Stimulated activated CD4-positive, alpha-beta T cell treated with anti-CD3 and anti-CD28 coated beads, Interleukin-12 subunit alpha, Interleukin-12 subunit beta, amount 100 ng/mL, for 24 hours (primary cell): ENCODE data around the gene PPP6R2.
A peak's percentile ranks its signal among the peaks of the same experiment; 100 is the strongest.

Source experiments
- DNase-seq, 2 experiments: peaks; one replicate each; pipeline ENCODE4 v3.0.0-alpha.2; 2020; ENCODE audit warnings: low read depth in 2 of 2

The PPP6R2 gene

DNA sequence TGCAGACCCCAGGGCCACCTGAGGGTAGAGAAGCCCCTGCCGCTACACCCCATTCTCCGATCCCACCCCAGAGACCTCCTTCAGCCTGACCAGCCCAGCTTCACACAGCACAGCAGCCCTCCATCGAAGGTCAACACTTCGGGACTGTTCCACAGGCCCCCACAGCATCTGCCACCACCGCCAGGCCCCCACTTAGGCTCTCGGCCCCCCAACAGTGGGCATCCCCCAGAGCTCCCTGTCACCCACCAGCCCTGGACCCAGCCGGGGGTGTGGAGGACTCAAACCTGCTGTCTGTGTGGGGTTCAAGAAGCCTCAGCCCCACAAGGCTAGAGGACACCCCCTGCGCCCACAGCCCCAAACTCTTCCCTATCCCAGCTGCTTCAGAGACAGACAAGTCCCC is 125.5 kb downstream of the PPP6R2 start:
- no peak for DNase-seq

DNA sequence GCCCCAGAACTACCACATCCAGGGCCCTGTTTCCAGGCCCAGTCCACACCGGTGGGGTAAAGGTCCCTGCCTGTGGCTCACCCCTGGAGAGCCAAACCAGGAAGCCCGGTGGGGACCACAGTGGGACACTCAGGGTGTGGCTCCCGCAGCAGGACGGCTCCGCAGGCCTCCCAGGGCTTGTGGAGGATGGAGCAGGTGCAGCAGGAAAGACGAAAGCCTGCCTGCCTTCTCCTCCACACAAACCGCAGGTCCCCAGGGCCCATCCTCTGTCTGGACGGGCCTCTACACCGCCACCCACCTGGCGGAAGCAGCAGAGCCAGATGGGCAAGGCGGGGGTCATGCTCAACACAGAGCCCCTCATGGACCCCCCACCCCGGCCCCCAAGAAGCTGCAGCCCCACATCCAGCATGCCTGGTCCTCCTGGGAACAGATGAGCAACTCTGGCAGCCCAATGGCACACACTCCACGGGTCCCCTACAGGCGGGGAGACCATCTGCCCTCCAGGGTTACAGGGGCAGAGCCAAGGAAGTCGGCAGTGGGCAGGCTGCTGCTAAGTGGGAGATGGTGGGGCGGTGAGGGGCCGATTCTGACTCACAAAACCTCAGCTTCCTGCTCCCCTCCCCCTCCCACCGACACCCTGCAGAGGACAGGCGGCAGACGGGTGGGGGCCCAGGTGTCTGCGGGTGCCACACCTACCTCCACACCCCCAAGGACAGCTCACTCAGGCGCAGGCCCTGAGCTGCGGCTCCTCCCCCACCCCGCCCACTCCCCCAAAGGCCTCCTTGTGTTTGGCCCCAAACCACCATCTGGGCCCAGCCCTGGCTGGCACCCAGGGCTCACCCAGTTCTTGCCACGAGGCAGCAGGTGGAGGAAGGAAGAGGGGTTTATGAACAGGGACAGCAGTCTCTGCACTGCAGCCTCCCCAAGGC is 126.5 kb downstream of the PPP6R2 start:
- peak; percentile 77 to 93 for DNase-seq

DNA sequence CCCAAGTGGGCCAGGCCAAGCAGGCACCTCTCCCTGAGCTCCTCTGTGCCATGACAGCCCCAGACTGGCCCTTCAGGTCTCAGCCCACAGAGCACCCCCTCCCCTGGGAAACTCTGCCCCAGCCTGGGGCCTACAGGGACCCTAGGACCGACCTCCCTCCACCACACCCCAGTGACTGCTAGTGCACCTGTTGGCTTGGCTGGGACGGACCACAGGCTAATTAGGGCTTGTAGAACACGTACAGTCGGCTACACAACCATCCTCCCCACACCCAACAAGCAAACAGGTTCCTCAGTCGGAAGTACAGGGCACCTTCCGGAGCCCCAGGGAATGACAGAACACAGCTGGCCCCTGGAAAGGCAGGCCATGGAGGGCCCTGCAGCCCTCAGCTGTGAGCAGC is 127.4 kb downstream of the PPP6R2 start:
- DNase-seq: no peak

DNA sequence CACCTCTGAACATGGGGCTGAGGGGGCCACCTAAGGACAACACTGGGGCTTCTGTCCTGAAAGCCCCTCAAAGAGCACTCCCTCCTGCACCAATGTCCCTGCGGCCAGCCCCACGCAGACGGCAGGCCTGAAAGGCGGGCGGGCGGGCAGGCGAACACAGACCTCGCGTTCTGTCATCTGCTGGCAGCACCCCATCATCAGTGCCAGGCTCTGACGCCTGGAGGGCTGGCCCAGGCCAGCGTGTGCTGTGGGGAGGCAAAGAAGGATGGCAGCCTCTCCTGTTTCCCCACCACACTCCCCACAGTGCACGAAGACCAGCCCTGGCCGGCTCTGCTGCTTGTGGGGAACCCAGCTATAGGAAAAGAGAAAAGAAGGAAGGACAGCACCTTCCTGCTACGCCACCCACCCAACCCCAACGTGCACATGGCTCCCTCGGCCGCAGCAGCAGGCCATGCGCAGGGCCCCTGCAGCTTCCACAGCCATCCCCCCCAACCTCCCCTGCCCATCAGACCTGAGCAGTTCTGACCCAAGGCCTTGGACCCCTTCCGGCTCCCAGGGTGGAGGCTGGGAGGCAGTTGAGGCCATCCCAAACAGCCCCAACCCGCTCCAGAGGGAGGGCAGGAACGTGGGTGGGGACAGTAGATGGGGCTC is 128.2 kb downstream of the PPP6R2 start:
- DNase-seq: no peak

DNA sequence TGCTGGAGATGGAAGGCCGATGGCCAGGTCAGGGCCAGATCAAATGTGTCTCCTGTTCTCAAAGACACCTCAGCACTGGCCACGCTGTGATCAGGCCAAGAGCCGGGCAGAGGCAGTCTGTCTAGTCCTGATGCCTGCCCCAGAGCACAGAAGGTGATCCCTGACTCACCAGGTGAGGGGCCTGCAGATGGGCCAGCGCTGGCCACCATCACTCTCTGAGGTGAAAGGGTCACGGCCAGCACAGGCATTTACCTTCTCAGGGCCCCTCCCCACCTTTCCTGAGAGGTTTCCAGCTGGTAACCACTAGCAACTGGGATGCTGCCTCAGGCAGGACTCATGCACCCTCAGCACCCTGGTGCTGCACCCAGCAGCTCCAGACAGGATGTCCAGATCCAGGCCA is 128.8 kb downstream of the PPP6R2 start:
- DNase-seq: no peak

DNA sequence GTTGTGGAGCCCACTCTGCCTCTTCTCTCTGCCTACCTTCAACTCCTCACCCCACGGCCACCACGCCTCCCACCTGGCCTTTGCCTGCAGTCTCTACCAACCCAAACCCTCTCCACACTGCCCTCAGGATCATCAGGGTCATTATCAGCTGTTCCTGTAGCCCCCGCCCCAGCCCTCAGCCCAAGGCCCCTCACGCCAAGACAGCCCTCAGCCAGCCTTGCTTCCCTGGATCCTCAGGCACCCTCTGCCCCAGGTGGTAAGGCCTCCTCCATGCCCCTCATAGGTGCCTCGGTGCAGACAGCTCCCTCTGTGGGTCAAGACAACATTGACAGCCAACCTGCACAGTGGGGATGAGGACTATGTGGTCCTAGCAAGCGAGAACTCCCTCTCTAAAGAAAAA is 130.0 kb downstream of the PPP6R2 start:
- DNase-seq: no peak

DNA sequence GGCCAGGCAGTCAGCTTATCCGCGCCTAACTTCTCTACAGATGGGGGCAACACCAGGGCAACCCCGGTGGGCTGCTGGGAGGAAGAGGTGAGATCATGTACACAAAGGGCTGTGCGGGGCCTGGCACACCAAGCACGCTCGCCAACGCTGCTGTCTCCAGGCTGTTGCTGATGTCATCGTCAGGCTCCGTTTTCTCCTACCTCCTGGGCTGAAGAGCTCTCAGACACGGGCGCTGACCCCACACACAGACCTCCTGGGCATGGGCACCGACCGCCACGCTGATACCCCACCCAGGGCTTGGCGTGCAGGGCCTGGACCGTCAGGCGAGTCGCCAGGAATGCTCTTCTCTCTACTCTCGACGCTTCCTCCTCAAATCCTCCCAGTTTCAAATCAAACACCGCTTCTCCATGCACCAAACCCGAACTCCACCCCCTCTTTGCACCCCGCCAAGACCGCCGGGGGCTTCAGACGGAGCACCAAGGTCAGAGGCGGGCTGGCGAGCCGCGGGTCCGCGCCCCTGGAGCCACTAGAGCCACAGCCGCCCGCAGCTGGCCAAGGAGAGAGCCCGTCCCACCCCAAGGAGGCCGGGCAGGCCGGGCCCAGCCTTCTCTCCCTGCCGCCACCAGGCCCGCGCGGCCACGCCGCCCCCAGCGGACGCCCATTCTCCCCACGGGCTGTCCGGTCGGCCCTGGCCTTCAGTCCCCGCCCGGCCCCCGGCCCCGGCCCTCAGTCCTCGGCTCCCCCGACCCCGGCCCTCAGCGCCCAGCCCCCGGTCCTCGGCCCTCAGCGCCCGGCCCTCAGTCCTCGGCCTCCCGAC is 130.9 kb downstream of the PPP6R2 start:
- DNase-seq: no peak

DNA sequence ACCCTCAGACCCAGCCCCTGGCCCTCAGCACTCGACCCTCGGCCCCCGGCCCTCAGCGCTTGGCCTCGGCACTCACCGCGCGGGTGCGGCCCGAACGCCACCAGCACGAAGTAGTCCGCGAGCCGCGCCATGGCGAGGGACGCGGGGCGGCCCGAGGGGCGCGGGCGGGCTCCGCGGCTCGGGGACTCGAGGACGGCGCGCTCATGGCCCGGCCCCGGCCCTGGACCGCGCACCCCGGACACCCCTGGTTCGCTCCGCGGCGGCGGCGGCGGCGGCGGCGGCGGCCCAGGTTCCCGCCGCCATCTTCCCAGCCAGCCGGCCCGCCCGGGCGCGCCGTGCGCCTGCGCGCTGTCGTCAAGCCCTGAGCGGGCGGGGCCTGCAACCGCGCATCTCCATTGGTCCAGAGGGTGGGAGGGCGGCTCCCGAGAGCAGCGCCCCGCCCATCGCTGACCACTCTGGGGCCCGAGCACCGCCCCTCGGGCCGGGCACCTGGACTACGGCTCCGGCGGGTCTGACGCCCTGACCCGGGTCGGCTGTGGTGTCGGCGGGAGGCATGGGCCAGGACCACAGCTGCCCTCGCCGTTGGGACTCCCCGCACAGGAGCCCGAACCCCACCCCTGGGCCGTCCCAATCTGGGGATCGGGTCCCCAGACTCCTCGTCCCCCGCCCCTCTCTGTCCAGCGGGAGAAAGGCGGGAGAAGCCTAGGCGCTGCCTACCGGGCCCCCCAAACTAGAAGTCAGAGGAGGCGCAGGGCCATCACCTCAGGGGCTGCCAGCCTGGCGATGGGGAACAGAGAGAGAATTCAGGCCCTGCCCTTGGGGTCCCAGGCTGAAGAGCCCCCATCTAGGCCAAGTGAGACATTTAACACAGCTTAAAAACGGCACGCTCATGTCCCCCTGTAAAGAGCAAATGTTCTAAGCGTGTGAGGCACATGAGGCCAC is 131.9 kb downstream of the PPP6R2 start, which contains the start of gene SBF1:
Gene SBF1, minus strand, starts transcription at position 326 of the 942 bp plus-strand sequence. Its CDS starts 195 bp downstream, at position 131.
- DNase-seq: peak; percentile 77 to 84

DNA sequence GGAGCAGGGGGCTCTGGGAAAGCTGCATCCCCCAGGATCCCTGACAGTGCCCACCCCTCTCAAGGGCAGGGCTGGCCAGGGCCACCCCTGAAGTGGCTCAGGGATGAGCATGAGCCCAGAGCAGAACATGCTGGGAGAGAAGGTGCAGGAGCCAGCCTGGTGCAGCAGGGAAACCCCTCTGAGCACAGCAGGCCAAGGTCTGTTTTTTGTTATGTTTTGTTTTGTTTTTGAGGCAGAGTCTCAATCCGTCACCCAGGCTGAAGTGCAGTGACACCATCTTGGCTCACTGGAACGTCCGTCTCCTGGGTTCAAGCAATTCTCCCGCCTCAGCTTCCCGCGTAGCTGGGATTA is 132.5 kb downstream of the PPP6R2 start:
- DNase-seq: no peak

DNA sequence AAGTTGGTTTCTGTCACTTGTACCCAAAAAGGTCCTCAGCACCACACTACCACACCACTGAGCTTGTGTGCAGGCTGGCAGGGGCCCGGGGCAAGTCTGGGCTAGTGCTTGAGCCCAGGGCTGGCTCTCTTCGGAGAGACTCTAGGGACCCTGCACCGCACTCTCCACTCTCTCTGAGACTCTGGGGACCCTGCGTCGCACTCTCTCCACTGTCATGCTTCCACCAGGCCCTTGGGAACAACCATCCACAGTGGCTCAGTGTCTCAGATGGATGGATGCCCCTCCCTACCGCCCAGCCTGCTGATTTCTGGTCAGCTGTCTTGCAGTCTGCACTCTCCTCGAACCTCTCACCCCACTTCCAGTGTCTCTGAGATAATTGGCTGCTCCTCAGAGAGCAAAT is 133.7 kb downstream of the PPP6R2 start:
- no peak for DNase-seq

DNA sequence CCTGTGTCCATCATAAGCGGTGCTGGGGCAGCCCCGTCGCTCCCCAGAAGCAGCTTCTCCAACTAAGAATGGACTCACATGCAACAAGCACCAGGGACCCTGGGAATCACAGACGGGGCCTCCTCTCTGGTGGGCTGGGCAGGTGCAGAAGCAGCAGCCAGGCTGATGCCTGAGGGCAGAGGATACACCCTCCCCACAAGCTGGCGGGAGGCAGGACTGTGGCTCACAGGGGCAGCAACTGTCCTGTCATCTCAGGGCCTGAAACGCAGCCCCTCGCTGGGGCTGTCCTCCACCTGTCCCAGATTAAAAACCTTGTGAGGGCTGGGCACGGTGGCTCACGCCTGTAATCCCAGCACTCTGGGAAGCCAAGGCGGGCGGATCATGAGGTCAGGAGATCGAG is 134.8 kb downstream of the PPP6R2 start:
- no peak for DNase-seq

DNA sequence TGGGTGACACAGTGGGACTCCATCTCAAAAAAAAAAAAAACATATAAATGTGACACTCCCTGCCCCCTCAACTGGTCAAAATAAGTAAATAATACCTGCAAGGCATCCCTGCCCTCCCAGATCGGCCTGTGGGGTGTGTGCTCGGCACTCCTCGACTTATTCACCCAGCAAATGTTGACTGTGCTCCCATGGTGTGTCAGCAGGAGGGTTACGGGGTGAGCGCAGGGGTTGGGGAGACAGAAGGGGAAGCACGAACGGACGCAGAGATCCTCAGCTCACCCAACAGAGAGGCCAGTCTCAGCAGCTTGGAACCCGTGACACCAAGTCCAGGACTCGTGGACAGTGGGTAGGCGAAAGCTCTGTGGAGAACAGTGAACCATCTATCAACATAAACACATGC is 136.6 kb downstream of the PPP6R2 start:
- no peak for DNase-seq

DNA sequence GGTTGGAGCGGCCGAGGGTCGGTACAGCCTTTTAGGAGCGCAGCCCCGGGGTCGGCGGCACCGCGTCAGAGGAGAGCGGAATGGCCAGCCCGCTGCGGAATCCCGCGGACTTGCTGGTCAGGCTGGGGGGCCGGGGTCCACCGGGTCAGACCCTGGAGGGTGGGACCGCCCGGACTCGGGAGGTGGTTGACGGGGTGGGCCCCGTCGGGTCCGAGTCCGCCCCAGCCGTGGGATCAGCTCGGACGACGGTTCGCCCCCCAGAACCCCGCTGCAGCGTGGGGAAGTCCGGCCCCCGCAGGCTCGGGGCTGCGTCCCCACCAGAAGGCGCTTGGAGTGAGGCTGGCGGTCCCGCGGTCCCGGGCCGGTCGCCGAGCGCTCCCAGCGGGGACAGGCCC is 137.9 kb downstream of the PPP6R2 start:
- DNase-seq: no peak

DNA sequence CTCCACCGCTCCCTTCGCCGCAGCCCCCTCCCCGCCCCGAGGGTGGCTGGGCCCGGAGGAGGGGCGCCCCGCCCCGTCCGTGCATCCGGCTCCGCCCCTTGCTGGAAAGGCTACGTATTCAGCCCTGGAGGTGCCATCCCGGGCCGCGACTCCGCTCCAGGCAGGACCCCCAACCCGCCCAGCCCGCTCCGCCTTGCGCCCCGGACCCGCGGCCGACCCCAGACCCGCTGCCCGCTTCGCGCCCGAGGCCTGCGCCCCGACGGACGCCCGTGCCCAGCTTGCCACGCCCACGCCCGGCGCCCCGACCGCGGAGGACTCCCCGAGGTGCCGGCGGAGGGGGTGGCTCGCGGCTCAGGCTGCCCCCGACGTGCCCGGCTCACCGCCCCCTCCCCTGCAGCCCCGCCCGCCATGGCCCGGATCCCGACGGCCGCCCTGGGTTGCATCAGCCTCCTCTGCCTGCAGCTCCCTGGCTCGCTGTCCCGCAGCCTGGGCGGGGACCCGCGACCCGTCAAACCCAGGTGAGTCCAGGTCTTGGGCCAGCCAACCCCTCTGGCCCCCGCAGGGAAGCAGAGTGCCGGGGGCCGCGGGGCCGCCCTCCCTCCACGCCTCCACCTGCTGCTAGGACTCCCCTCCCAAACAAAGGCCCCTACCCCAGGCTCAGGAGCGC is 138.4 kb downstream of the PPP6R2 start, which contains the start of gene ADM2:
Gene ADM2, plus strand, starts transcription at position 104 of the 667 bp plus-strand sequence. Its CDS starts 305 bp downstream, at position 409.
- peak in 1 of 2 experiments; percentile 47 for DNase-seq

DNA sequence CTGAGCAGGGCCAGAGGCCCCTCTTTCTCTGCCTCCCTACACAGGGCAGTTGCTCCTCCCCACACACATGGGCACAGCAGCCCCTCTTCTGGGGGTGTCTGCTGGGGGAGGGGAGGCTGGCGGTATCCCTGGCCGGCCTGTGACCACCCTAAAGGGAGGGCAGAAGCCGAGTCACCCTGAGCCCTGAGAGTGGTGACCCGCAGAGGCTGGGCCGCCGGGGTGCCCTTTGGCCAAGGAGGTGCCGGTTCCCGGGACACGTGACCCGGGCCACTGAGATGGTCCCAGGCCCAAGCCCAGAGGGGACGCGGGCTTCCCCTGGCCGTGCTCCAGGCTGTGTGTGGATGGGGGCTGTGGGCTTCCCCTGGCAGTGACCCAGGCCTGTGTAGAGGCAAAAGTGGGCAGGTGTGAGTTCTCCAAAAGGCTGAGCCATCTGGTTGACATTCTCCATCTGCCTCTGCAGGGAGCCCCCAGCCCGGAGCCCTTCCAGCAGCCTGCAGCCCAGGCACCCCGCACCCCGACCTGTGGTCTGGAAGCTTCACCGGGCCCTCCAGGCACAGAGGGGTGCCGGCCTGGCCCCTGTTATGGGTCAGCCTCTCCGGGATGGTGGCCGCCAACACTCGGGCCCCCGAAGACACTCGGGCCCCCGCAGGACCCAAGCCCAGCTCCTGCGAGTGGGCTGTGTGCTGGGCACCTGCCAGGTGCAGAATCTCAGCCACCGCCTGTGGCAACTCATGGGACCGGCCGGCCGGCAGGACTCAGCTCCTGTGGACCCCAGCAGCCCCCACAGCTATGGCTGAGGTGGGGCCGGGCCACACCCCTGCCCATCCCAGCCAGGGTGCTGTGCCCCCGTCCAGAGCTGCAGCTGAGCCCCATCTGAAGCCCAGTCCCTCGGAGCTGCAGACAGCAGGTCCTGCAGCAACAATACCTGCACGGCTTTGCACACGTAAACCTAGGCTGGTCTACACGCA is 139.3 kb downstream of the PPP6R2 start:
- DNase-seq: no peak

DNA sequence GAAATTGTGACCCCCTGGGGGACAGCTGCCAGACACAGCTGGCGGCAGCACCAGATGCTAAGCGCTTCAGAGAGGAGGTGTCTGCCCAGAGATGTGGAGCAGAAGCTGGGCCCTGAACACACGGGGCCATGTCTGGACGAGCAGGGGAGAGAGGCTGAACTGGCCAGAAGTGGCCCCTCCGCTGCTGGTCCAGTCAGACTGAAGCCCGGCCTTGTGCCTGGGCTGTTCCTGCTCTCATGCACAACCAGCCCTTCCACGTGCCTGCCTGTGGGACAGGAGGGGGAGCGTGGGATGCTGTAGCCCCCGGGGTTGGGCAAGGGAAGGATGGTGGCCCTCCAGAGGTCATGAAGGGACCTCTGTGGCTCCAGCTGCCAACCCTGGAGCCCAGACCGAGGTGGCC is 140.0 kb downstream of the PPP6R2 start:
- no peak for DNase-seq

DNA sequence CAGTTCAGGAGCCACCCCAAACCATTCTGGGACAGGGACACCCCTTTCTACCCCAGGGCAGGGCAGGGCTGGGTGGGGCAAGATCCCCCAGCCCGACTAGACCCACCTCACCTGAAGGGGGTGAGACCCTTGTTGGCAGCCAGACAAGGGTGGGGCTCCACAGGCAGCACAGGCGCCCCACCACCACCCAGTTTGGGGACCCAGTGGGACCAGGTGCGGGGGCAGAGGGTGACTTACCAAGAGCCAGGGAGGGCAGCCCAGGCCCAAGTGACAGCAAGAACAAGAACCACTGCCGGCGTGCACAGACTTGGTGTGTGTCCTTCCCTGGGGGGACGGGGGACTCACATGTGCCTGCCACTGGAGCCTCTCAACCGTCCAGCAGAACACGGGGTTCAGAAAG is 140.4 kb downstream of the PPP6R2 start:
- no peak for DNase-seq

DNA sequence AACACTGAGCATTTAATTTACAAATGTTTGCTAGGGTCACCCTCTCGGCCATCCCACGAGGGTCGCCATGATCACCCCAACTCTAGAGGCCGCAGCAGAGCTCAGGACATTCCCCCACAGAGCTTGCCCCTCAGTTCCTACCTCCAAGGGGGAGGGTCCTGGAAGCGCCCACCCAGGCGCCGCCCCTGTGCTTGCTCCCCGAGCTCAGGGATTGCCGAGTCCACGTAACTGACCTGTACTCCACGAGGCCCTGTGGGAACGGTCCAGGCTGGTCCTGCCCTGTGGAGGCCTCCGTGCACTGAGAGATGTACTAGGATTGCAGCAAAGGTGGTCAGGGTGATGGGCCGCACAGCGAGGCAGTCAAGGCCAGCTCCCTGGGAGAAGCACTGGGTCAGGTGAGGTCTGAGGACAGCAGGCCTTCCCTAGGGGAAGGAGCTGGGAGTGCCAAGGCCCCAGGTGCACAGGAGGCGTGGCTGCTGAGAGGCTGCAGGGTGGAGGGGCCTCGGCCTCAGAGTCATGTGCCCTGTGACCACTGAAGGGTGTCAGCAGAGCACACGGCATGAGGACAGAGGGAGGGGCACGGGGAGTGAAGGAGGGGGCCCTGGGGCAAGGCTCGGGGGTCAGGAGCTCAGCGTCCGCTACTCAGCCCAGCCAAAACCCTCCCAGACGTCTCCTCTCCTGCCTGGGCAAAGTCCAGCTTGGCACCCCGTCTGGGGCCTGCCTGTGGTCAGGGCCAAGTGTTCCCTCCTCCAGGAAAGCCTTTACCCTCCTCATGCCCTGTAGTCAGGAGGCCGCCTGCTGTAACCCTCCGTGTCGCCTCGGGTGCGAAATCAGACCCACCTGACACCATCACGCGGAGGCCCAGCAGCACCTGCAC is 141.1 kb downstream of the PPP6R2 start:
- DNase-seq: no peak
